ENCODE data around the gene STK32C.
"Not testable (repeated sequence)": the region's sequence is repeated elsewhere in the genome, so short reads cannot be mapped to it uniquely, and the experiment has no call there.

The STK32C gene

DNA sequence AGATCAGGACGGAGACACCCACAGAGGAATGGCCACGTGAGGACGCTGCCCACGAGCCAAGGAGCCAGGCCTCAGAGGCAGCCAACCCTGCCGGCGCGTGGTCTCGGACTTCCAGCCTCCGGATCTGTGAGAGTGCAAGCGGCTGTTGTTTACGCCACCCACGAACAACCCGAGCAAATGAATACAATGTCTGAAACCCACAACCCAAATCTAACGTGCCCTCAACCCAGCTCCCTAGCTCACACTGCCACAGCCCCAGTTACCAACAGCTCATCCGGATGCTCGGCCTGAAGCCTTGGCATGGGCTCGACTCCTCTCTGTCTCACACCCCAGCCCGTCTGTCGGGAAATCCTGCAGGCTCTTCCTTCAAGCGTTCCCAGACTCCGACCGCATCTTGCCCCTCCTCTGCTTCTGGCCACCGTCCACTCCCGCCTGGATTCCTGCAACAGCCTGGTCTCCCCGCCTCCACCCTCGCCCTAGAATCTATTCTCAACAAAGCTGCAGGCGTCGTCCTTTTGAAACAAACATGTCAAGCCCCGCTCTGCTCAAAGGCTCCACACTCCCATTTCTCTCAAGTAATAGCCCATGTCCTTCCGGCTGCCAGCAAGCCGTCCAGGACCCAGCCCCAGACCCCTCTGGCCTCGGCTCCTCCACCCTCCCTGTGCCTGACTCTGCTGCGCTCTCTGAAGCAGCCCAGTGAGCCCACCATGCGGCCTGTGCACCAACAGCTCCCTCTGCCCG lies 35.3 kb downstream of the STK32C start:
- DNase-seq, result no peak
- Mint-ChIP-seq H3K27me3 (no peaks in the 10 kb centered on the region), H3K27ac (no peak overlapping the region), H3K4me1 (peaks cover 0 to 5% of the 10 kb centered on the region in 2 donors), H3K9me3 (peaks cover 0 to 2% of the 10 kb centered on the region in 2 donors), H3K4me3 (no peak overlapping the region), H3K36me3 (peaks cover 0 to 4% of the 10 kb centered on the region in 2 donors)
- no peak for ATAC-seq (replicated peaks)

DNA sequence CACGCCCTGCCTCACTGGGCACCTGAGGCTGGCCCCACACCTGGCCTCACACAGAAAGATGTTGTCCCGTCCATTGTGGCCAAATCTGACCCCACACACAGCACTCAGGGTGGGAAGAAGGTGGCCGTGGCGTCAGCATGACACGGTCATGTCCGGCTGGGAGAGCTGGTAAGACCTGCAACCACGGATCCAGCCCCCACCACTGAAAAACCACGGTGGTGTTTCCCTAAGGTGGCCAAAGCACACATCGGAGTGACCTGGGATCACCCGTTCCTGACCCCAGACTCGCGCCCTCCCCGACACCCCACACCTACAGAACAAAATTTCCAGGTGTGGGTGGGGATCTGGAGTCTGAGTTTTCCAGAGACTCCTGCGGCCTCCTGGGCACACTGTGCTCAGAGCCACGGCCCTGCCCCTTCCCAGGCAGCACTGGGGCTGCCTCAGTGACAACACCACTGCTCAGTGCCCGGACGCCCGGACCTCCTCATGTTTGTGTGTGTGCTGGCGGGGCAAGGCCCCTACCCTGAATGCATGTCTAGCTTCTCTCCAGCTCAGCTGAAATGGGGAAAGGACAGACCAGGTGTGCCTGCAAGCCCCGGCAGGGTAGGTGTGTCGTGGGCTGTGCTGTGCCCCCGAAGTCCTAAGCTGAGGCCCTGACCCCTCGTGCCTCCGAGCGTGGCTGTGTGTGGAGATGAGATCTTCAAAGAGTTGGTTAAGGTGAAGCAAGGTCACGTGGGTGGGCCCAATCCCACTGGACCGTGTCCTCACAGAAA lies 36.1 kb downstream of the STK32C start:
- Mint-ChIP-seq H3K27ac (no peak overlapping the region), H3K4me1 (peaks cover 0 to 5% of the 10 kb centered on the region in 2 donors), H3K4me3 (no peak overlapping the region), H3K36me3 (peaks cover 0 to 4% of the 10 kb centered on the region in 2 donors), H3K9me3 (peaks cover 0 to 3% of the 10 kb centered on the region in 2 donors), H3K27me3 (no peaks in the 10 kb centered on the region)
- DNase-seq (no peak), ATAC-seq (replicated peaks) (no peak)

- no peak overlapping the region for H3K4me3 Mint-ChIP-seq
- DNase-seq, result no peak
- H3K9me3 Mint-ChIP-seq, result peaks cover 0 to 3% of the 10 kb centered on the region in 2 donors
- H3K27ac Mint-ChIP-seq, result no peak overlapping the region
- no peaks in the 10 kb centered on the region for H3K27me3 Mint-ChIP-seq
- ATAC-seq (replicated peaks), result no peak
- peaks cover 0 to 4% of the 10 kb centered on the region in 2 donors for H3K36me3 Mint-ChIP-seq
- H3K4me1 Mint-ChIP-seq, result peaks cover 0 to 5% of the 10 kb centered on the region in 2 donors
Measured at GRCh38 chr10:132270721-132271457, 36.9 kb downstream of the STK32C start.

- no peak for DNase-seq
- Mint-ChIP-seq H3K27me3 (no peaks in the 10 kb centered on the region), H3K4me1 (peaks cover 0 to 5% of the 10 kb centered on the region in 2 donors), H3K4me3 (no peak overlapping the region), H3K36me3 (peaks cover 0 to 4% of the 10 kb centered on the region in 2 donors), H3K27ac (no peak overlapping the region), H3K9me3 (peaks cover 0 to 3% of the 10 kb centered on the region in 2 donors)
- ATAC-seq (replicated peaks), result no peak
Measured at GRCh38 chr10:132270256-132270655, 37.5 kb downstream of the STK32C start.

DNA sequence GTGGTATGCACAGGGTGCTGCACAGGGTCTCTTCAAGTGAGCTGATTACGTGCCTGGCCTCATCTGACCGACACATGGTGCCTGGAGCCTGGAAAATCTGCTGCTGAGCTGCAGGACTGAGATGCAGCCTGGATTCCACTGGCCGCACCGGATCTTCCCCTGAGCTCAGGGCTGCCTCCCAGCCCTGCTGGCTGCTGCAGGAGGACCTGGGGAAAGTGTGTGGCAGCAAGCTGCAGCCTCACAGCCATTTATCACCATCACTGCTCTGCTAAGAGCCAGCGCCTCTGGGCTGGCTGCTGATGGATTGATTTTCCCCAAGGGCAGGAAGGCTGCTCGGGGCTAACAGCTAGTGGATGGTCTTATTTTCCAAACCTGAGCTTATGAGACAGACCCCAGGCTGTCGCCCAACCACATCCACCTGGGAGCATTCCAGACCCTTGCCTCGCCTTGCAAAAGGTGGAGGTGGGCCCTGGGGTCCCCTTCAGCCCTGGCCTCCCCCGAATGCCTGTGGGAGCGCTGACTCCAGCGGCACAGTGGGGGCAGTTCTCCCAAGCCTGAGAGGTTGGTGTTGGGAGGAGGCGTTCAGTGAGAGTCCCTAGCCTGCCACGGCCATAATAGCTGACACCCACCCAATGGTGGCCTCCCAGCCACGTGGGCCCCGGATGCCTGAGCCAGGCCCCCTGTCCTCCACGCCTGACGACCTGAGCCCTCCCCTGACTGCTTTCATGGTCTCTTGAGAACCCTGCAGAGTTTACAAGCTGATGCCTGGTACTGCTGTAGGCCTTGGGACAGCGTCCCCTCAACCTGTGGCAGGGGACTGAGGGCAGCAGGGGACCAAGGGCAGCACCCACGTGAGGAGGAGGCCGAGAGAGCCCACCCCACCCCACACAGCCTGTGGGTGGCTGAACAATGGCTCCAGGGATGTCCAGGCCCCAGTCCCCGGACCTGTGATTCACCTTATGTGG lies 38.2 kb downstream of the STK32C start:
- Mint-ChIP-seq H3K4me3 (no peak overlapping the region), H3K4me1 (peaks cover 0 to 5% of the 10 kb centered on the region in 2 donors), H3K27ac (no peak overlapping the region), H3K27me3 (no peaks in the 10 kb centered on the region), H3K36me3 (peaks cover 0 to 4% of the 10 kb centered on the region in 2 donors), H3K9me3 (peaks cover 0 to 3% of the 10 kb centered on the region in 2 donors)
- no peak for DNase-seq
- ATAC-seq (replicated peaks), result no peak

DNA sequence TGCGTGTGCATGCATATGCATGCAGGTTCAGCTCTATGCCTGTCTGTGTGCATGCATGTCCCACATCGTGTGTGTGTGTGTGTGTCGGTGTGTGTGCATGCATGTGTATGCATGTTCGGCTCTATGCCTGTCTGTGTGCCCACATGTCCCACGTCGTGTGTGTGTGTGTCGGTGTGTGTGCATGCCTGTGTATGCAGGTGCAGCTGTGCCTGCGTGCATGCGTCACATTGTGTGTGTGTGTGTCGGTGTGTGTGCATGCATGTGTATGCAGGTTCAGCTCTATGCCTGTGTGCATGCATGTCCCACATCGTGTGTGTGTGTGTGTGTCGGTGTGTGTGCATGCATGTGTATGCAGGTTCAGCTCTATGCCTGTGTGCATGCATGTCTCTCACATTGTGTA lies 39.8 kb downstream of the STK32C start:
- not testable (repeated sequence) for H3K36me3 Mint-ChIP-seq; H3K27me3 Mint-ChIP-seq; DNase-seq; H3K4me3 Mint-ChIP-seq; H3K27ac Mint-ChIP-seq; H3K4me1 Mint-ChIP-seq; H3K9me3 Mint-ChIP-seq; ATAC-seq (replicated peaks)

- H3K27me3 Mint-ChIP-seq, result peaks cover 0 to 5% of the 10 kb centered on the region in 2 donors
- peaks cover 2 to 5% of the 10 kb centered on the region in 2 donors for H3K4me1 Mint-ChIP-seq
- H3K36me3 Mint-ChIP-seq, result no peaks in the 10 kb centered on the region
- ATAC-seq (replicated peaks) (no peak), DNase-seq (no peak)
- peaks cover 0 to 3% of the 10 kb centered on the region in 2 donors for H3K9me3 Mint-ChIP-seq
- no peak overlapping the region for H3K27ac Mint-ChIP-seq
- no peak overlapping the region for H3K4me3 Mint-ChIP-seq
Measured at GRCh38 chr10:132266594-132267161, 41.1 kb downstream of the STK32C start.

- DNase-seq, result no peak
- Mint-ChIP-seq H3K4me3 (no peak overlapping the region), H3K27ac (no peak overlapping the region), H3K4me1 (peaks cover 2 to 5% of the 10 kb centered on the region in 2 donors), H3K27me3 (peaks cover 0 to 5% of the 10 kb centered on the region in 2 donors), H3K36me3 (no peaks in the 10 kb centered on the region), H3K9me3 (peaks cover 0 to 3% of the 10 kb centered on the region in 2 donors)
- no peak for ATAC-seq (replicated peaks)
Measured at GRCh38 chr10:132265890-132266496, 41.8 kb downstream of the STK32C start.

GRCh38 chr10:132264966-132265889 lies 42.5 kb downstream of the STK32C start:
- Mint-ChIP-seq H3K4me1 (peaks cover 2 to 5% of the 10 kb centered on the region in 2 donors), H3K27me3 (peaks cover 0 to 5% of the 10 kb centered on the region in 2 donors), H3K27ac (no peak overlapping the region), H3K4me3 (no peak overlapping the region), H3K36me3 (no peaks in the 10 kb centered on the region), H3K9me3 (peaks cover 0 to 3% of the 10 kb centered on the region in 2 donors)
- ATAC-seq (replicated peaks) (no peak), DNase-seq (no peak)

- H3K27ac Mint-ChIP-seq, result no peak overlapping the region
- DNase-seq (no peak), ATAC-seq (replicated peaks) (no peak)
- H3K27me3 Mint-ChIP-seq, result peaks cover 0 to 5% of the 10 kb centered on the region in 2 donors
- no peak overlapping the region for H3K4me3 Mint-ChIP-seq
- H3K9me3 Mint-ChIP-seq, result peaks cover 0 to 3% of the 10 kb centered on the region in 2 donors
- no peaks in the 10 kb centered on the region for H3K36me3 Mint-ChIP-seq
- H3K4me1 Mint-ChIP-seq, result peaks cover 2 to 5% of the 10 kb centered on the region in 2 donors
Measured at GRCh38 chr10:132264306-132264950, 43.3 kb downstream of the STK32C start.

DNA sequence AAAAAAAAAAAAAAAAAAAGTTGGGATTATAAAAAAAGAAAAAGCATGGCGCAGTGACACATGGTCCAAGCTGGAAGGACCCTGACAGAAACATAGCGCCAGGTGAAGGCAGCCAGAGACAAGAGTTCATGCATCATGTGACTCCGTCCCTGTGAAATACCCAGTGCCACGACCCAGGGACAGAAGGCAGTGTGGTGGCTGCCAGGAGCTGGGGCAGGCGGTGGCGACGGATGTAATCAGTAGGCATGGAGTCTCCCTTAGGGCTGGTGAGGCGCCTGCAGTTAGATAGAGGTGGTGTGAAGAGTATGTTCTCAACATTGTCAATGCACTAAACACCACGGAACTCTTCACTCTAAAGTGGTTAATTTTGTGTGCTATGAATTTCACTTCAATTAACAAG lies 43.9 kb downstream of the STK32C start:
- no peaks in the 10 kb centered on the region for H3K36me3 Mint-ChIP-seq
- no peak for DNase-seq
- no peak for ATAC-seq (replicated peaks)
- H3K4me3 Mint-ChIP-seq, result no peak overlapping the region
- H3K27me3 Mint-ChIP-seq, result peaks cover 0 to 5% of the 10 kb centered on the region in 2 donors
- peaks cover 0 to 3% of the 10 kb centered on the region in 2 donors for H3K9me3 Mint-ChIP-seq
- peaks cover 2 to 5% of the 10 kb centered on the region in 2 donors for H3K4me1 Mint-ChIP-seq
- H3K27ac Mint-ChIP-seq, result no peak overlapping the region

All from stimulated activated naive B cell treated with anti-CD40 and anti-IgM and Interleukin-4, amounts not matched to agents 10 μg/mL and 1 μg/mL and 100 μg/mL, for 72 hours (primary cell).